SH-SY5Y (cell line): ENCODE data around the gene RBM42.

Experiments used
- GATA2 ChIP-seq: IDR thresholded peaks from 2 replicates; pipeline ENCODE4 v1.6.1; 2011; ENCODE audit warnings: mild to moderate bottlenecking, low read depth, low read length
- GATA3 ChIP-seq: IDR thresholded peaks from 2 replicates; pipeline ENCODE4 v1.6.1; 2011; ENCODE audit warnings: low read depth, mild to moderate bottlenecking, low read length, moderate library complexity

DNA sequence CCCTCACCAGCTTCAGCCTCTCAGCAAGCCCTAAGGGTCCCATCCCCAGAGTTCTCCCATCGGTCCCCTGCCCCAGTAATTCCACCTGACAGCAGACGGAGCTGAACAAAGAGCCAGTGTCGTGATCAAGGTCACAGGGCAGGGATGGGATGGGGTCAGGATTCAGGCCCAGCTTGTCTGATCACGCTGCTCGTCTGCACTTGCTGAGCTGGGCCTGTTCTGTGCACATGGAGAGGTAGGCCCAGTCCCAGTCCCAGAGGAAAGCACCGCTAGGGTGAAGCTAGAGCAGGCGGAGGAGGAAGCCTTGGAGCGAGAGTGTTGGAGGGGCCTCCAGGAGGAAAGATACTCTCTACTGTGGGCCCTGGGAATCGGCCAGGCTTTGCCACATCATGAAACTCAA is 7.1 kb upstream of the RBM42 start:
- TF ChIP-seq GATA2 = no peak
- no peak for TF ChIP-seq GATA3
